ENCODE measurements around the gene PRR5.

The PRR5 gene

GRCh38 chr22:44730490-44731356 is 28.7 kb downstream of the PRR5 start:
- H3K79me2 ChIP-seq (ENCODE audit: control insufficient read depth, low read length) = no peaks in the 10 kb centered on the region
- no peak for TF ChIP-seq CTCF (IDR thresholded peaks at IDR 0.05; ENCODE audit: low read depth, low read length, poor library complexity, severe bottlenecking)
- TF ChIP-seq EZH2phosphoT487 (IDR thresholded peaks at IDR 0.05; ENCODE audit: borderline replicate concordance, low read length) = no peak
- no peaks in the 10 kb centered on the region for H3K27me3 ChIP-seq (ENCODE audit: control insufficient read depth, low read length)
- H3K36me3 ChIP-seq (ENCODE audit: control insufficient read depth, low read length) = no peaks in the 10 kb centered on the region
- no peak overlapping the region for H3K27ac ChIP-seq (ENCODE audit: low read depth, low read length)
- H3K4me2 ChIP-seq (ENCODE audit: low read length) = no peak overlapping the region
- no peaks in the 10 kb centered on the region for H3F3A ChIP-seq (ENCODE audit: control insufficient read depth, insufficient read depth)
- H3K9me3 ChIP-seq (ENCODE audit: control insufficient read depth, insufficient read depth, low read length) = peaks cover 4% of the 10 kb centered on the region; the same call in 1 of the 2 replicates
- no peaks in the 10 kb centered on the region for H3K4me1 ChIP-seq (ENCODE audit: control insufficient read depth, low read length)
- no peak overlapping the region for H3K4me3 ChIP-seq (ENCODE audit: low read length)
- H4K20me1 ChIP-seq (ENCODE audit: control insufficient read depth, insufficient read depth, low read depth, low read length) = no peaks in the 10 kb centered on the region
- no peaks in the 10 kb centered on the region for H3K9me2 ChIP-seq (replicated peaks; ENCODE audit: control insufficient read depth, low read length)

- no peaks in the 10 kb centered on the region for H3K9me2 ChIP-seq (replicated peaks; ENCODE audit: control insufficient read depth, low read length)
- no peak for TF ChIP-seq CTCF (IDR thresholded peaks at IDR 0.05; ENCODE audit: low read depth, low read length, poor library complexity, severe bottlenecking)
- no peak for TF ChIP-seq EZH2phosphoT487 (IDR thresholded peaks at IDR 0.05; ENCODE audit: borderline replicate concordance, low read length)
- no peaks in the 10 kb centered on the region for H4K20me1 ChIP-seq (ENCODE audit: control insufficient read depth, insufficient read depth, low read depth, low read length)
- no peaks in the 10 kb centered on the region for H3K79me2 ChIP-seq (ENCODE audit: control insufficient read depth, low read length)
- H3K36me3 ChIP-seq (ENCODE audit: control insufficient read depth, low read length) = no peaks in the 10 kb centered on the region
- H3K4me2 ChIP-seq (ENCODE audit: low read length) = no peak overlapping the region
- H3K4me1 ChIP-seq (ENCODE audit: control insufficient read depth, low read length) = no peaks in the 10 kb centered on the region
- no peak overlapping the region for H3K4me3 ChIP-seq (ENCODE audit: low read length)
- H3K27ac ChIP-seq (ENCODE audit: low read depth, low read length) = no peak overlapping the region
- no peaks in the 10 kb centered on the region for H3F3A ChIP-seq (ENCODE audit: control insufficient read depth, insufficient read depth)
- H3K9me3 ChIP-seq (ENCODE audit: control insufficient read depth, insufficient read depth, low read length) = peaks cover 4% of the 10 kb centered on the region; the same call in 1 of the 2 replicates
- H3K27me3 ChIP-seq (ENCODE audit: control insufficient read depth, low read length) = no peaks in the 10 kb centered on the region
Observed at GRCh38 chr22:44731357-44731970, 29.5 kb downstream of the PRR5 start.

- Histone ChIP-seq H3K27me3 (ENCODE audit: control insufficient read depth, low read length) (no peaks in the 10 kb centered on the region), H3K9me3 (ENCODE audit: control insufficient read depth, insufficient read depth, low read length) (peaks cover 4% of the 10 kb centered on the region; the same call in 1 of the 2 replicates), H3K9me2 (replicated peaks; ENCODE audit: control insufficient read depth, low read length) (no peaks in the 10 kb centered on the region), H4K20me1 (ENCODE audit: control insufficient read depth, insufficient read depth, low read depth, low read length) (no peaks in the 10 kb centered on the region), H3K4me3 (ENCODE audit: low read length) (no peak overlapping the region), H3K36me3 (ENCODE audit: control insufficient read depth, low read length) (no peaks in the 10 kb centered on the region), H3K79me2 (ENCODE audit: control insufficient read depth, low read length) (no peaks in the 10 kb centered on the region), H3K4me1 (ENCODE audit: control insufficient read depth, low read length) (no peaks in the 10 kb centered on the region), H3K27ac (ENCODE audit: low read depth, low read length) (no peak overlapping the region), H3K4me2 (ENCODE audit: low read length) (no peak overlapping the region), H3F3A (ENCODE audit: control insufficient read depth, insufficient read depth) (no peaks in the 10 kb centered on the region)
- no peak for TF ChIP-seq CTCF (IDR thresholded peaks at IDR 0.05; ENCODE audit: low read depth, low read length, poor library complexity, severe bottlenecking)
- no peak for TF ChIP-seq EZH2phosphoT487 (IDR thresholded peaks at IDR 0.05; ENCODE audit: borderline replicate concordance, low read length)
Observed at GRCh38 chr22:44732017-44732561, 30.1 kb downstream of the PRR5 start.

All from DOHH2 (cell line).